GM19324 (cell line): ENCODE measurements around the gene CCDC74B.
"Not testable (repeated sequence)": the region's sequence is repeated elsewhere in the genome, so short reads cannot be mapped to it uniquely, and the experiment has no call there.

ENCODE experiments used
- ATAC-seq: cut with Tn5 transposase; IDR thresholded peaks from one replicate; pipeline ENCODE4 v1.9.1; 2021; ENCODE audit warnings: mild to moderate bottlenecking, moderate library complexity; ENCODE audit not compliant: unreplicated experiment, low FRiP score

Gene CCDC74B

GRCh38 chr2:130169163-130169562 is 24.3 kb upstream of the CCDC74B start:
- ATAC-seq: not testable (repeated sequence)

GRCh38 chr2:130166611-130167010 is 21.7 kb upstream of the CCDC74B start:
- not testable (repeated sequence) for ATAC-seq

- no peak for ATAC-seq
These were observed 20.5 kb upstream of the CCDC74B start for GRCh38 chr2:130165293-130166016.

GRCh38 chr2:130162968-130163367 is 18.1 kb upstream of the CCDC74B start:
- ATAC-seq: no peak

GRCh38 chr2:130162486-130162885 is 17.6 kb upstream of the CCDC74B start:
- ATAC-seq: not testable (repeated sequence)

- not testable (repeated sequence) for ATAC-seq
These were observed 16.2 kb upstream of the CCDC74B start for GRCh38 chr2:130160838-130161705.

GRCh38 chr2:130160131-130160530 is 15.2 kb upstream of the CCDC74B start:
- ATAC-seq: no peak

GRCh38 chr2:130159376-130159775 is 14.5 kb upstream of the CCDC74B start:
- ATAC-seq: not testable (repeated sequence)

GRCh38 chr2:130158631-130159030 is 13.7 kb upstream of the CCDC74B start:
- no peak for ATAC-seq

GRCh38 chr2:130157825-130158514 is 13.1 kb upstream of the CCDC74B start:
- ATAC-seq: peak; percentile 48

- ATAC-seq: peak; percentile 29
These were observed 12.4 kb upstream of the CCDC74B start for GRCh38 chr2:130157354-130157753.

- no peak for ATAC-seq
These were observed 11.7 kb upstream of the CCDC74B start for GRCh38 chr2:130156624-130157004.

- ATAC-seq: not testable (repeated sequence)
These were observed 11.2 kb upstream of the CCDC74B start for GRCh38 chr2:130155956-130156623.

- no peak for ATAC-seq
These were observed 10.2 kb upstream of the CCDC74B start for GRCh38 chr2:130154773-130155765.

GRCh38 chr2:130154423-130154770 is 9.5 kb upstream of the CCDC74B start:
- not testable (repeated sequence) for ATAC-seq

- not testable (repeated sequence) for ATAC-seq
These were observed 9.0 kb upstream of the CCDC74B start for GRCh38 chr2:130153721-130154422.

GRCh38 chr2:130152816-130153595 is 8.1 kb upstream of the CCDC74B start:
- ATAC-seq: no peak
